ENCODE data around the gene LDB2.
A peak's percentile ranks its signal among the peaks of the same experiment; 100 is the strongest.

The LDB2 gene

GRCh38 chr4:16852228-16852627 lies 46.2 kb downstream of the LDB2 start:
- H3K36me3 ChIP-seq (replicated peaks) = no peaks in the 10 kb centered on the region
- no peak for DNase-seq (ENCODE audit: low spot score in 2 of 2)
- no peaks in the 10 kb centered on the region for H3K27me3 ChIP-seq (ENCODE audit: low read depth)
- no peaks in the 10 kb centered on the region for H3K9me3 ChIP-seq
- H3K4me1 ChIP-seq = peaks cover under 1% of the 10 kb centered on the region; the same call in 1 of the 2 replicates
- no peak overlapping the region for H3K4me3 ChIP-seq
- in situ Hi-C loops (cut with MboI; ENCODE audit: low sequenced_read_pairs) = no loop called here

- no peaks in the 10 kb centered on the region for H3K9me3 ChIP-seq
- in situ Hi-C loops (cut with MboI; ENCODE audit: low sequenced_read_pairs) = no loop called here
- H3K4me1 ChIP-seq = peaks cover 34% of the 10 kb centered on the region
- H3K36me3 ChIP-seq (replicated peaks) = no peaks in the 10 kb centered on the region
- peak; percentile 32 to 91 for DNase-seq (ENCODE audit: low spot score in 2 of 2)
- no peaks in the 10 kb centered on the region for H3K27me3 ChIP-seq (ENCODE audit: low read depth)
- H3K4me3 ChIP-seq = no peak overlapping the region
These were observed 51.8 kb downstream of the LDB2 start for GRCh38 chr4:16846540-16847117.

GRCh38 chr4:16844816-16845586 lies 53.4 kb downstream of the LDB2 start:
- Histone ChIP-seq H3K4me1 (peaks cover 34% of the 10 kb centered on the region), H3K27me3 (ENCODE audit: low read depth) (no peaks in the 10 kb centered on the region), H3K4me3 (no peak overlapping the region), H3K9me3 (no peaks in the 10 kb centered on the region), H3K36me3 (replicated peaks) (no peaks in the 10 kb centered on the region)
- DNase-seq (ENCODE audit: low spot score in 2 of 2) = peak; percentile 20 to 34
- in situ Hi-C loops (cut with MboI; ENCODE audit: low sequenced_read_pairs) = no loop called here

- DNase-seq (ENCODE audit: low spot score in 2 of 2) = peak; percentile 11 to 15
- H3K9me3 ChIP-seq = no peaks in the 10 kb centered on the region
- H3K27me3 ChIP-seq (ENCODE audit: low read depth) = no peaks in the 10 kb centered on the region
- H3K36me3 ChIP-seq (replicated peaks) = no peaks in the 10 kb centered on the region
- in situ Hi-C loops (cut with MboI; ENCODE audit: low sequenced_read_pairs) = no loop called here
- H3K4me3 ChIP-seq = no peak overlapping the region
- H3K4me1 ChIP-seq = peaks cover 34% of the 10 kb centered on the region
These were observed 54.5 kb downstream of the LDB2 start for GRCh38 chr4:16843831-16844508.

GRCh38 chr4:16838226-16838875 lies 60.1 kb downstream of the LDB2 start:
- Histone ChIP-seq H3K4me3 (no peak overlapping the region), H3K9me3 (no peaks in the 10 kb centered on the region), H3K4me1 (peaks cover 3% of the 10 kb centered on the region; the same call in 1 of the 2 replicates), H3K27me3 (ENCODE audit: low read depth) (no peaks in the 10 kb centered on the region), H3K36me3 (replicated peaks) (no peaks in the 10 kb centered on the region)
- in situ Hi-C loops (cut with MboI; ENCODE audit: low sequenced_read_pairs) = no loop called here
- no peak for DNase-seq (ENCODE audit: low spot score in 2 of 2)

- Histone ChIP-seq H3K36me3 (replicated peaks) (no peaks in the 10 kb centered on the region), H3K4me3 (no peak overlapping the region), H3K4me1 (peaks cover 2% of the 10 kb centered on the region; the same call in 1 of the 2 replicates), H3K9me3 (no peaks in the 10 kb centered on the region), H3K27me3 (ENCODE audit: low read depth) (no peaks in the 10 kb centered on the region)
- no peak for DNase-seq (ENCODE audit: low spot score in 2 of 2)
- in situ Hi-C loops (cut with MboI; ENCODE audit: low sequenced_read_pairs) = no loop called here
These were observed 61.0 kb downstream of the LDB2 start for GRCh38 chr4:16837475-16837874.

- Histone ChIP-seq H3K27me3 (ENCODE audit: low read depth) (no peaks in the 10 kb centered on the region), H3K4me3 (no peak overlapping the region), H3K36me3 (replicated peaks) (no peaks in the 10 kb centered on the region), H3K9me3 (no peaks in the 10 kb centered on the region), H3K4me1 (no peaks in the 10 kb centered on the region)
- in situ Hi-C loops (cut with MboI; ENCODE audit: low sequenced_read_pairs) = no loop called here
- no peak for DNase-seq (ENCODE audit: low spot score in 2 of 2)
These were observed 62.1 kb downstream of the LDB2 start for GRCh38 chr4:16836324-16836723.

GRCh38 chr4:16835597-16836247 lies 62.7 kb downstream of the LDB2 start:
- no peaks in the 10 kb centered on the region for H3K4me1 ChIP-seq
- no peak for DNase-seq (ENCODE audit: low spot score in 2 of 2)
- no peaks in the 10 kb centered on the region for H3K36me3 ChIP-seq (replicated peaks)
- H3K27me3 ChIP-seq (ENCODE audit: low read depth) = no peaks in the 10 kb centered on the region
- no peaks in the 10 kb centered on the region for H3K9me3 ChIP-seq
- in situ Hi-C loops (cut with MboI; ENCODE audit: low sequenced_read_pairs) = no loop called here
- no peak overlapping the region for H3K4me3 ChIP-seq

GRCh38 chr4:16834814-16835213 lies 63.6 kb downstream of the LDB2 start:
- Histone ChIP-seq H3K9me3 (no peaks in the 10 kb centered on the region), H3K4me3 (no peak overlapping the region), H3K36me3 (replicated peaks) (no peaks in the 10 kb centered on the region), H3K4me1 (no peaks in the 10 kb centered on the region), H3K27me3 (ENCODE audit: low read depth) (no peaks in the 10 kb centered on the region)
- DNase-seq (ENCODE audit: low spot score in 2 of 2) = no peak
- in situ Hi-C loops (cut with MboI; ENCODE audit: low sequenced_read_pairs) = no loop called here

- in situ Hi-C loops (cut with MboI; ENCODE audit: low sequenced_read_pairs) = no loop called here
- Histone ChIP-seq H3K9me3 (no peaks in the 10 kb centered on the region), H3K36me3 (replicated peaks) (no peaks in the 10 kb centered on the region), H3K4me3 (no peak overlapping the region), H3K4me1 (no peaks in the 10 kb centered on the region), H3K27me3 (ENCODE audit: low read depth) (no peaks in the 10 kb centered on the region)
- no peak for DNase-seq (ENCODE audit: low spot score in 2 of 2)
These were observed 64.7 kb downstream of the LDB2 start for GRCh38 chr4:16833722-16834121.

- DNase-seq (ENCODE audit: low spot score in 2 of 2) = no peak
- H3K27me3 ChIP-seq (ENCODE audit: low read depth) = no peaks in the 10 kb centered on the region
- peaks cover 25% of the 10 kb centered on the region for H3K4me1 ChIP-seq
- H3K36me3 ChIP-seq (replicated peaks) = no peaks in the 10 kb centered on the region
- in situ Hi-C loops (cut with MboI; ENCODE audit: low sequenced_read_pairs) = no loop called here
- no peak overlapping the region for H3K4me3 ChIP-seq
- H3K9me3 ChIP-seq = no peaks in the 10 kb centered on the region
These were observed 68.4 kb downstream of the LDB2 start for GRCh38 chr4:16830081-16830480.

GRCh38 chr4:16827794-16828724 lies 70.4 kb downstream of the LDB2 start:
- Histone ChIP-seq H3K9me3 (no peaks in the 10 kb centered on the region), H3K27me3 (ENCODE audit: low read depth) (no peaks in the 10 kb centered on the region), H3K4me3 (no peak overlapping the region), H3K36me3 (replicated peaks) (no peaks in the 10 kb centered on the region), H3K4me1 (peaks cover 27% of the 10 kb centered on the region)
- in situ Hi-C loops (cut with MboI; ENCODE audit: low sequenced_read_pairs) = no loop called here
- DNase-seq (ENCODE audit: low spot score in 2 of 2) = no peak

GRCh38 chr4:16827045-16827444 lies 71.4 kb downstream of the LDB2 start:
- in situ Hi-C loops (cut with MboI; ENCODE audit: low sequenced_read_pairs) = no loop called here
- Histone ChIP-seq H3K9me3 (no peaks in the 10 kb centered on the region), H3K4me1 (peaks cover 27% of the 10 kb centered on the region), H3K4me3 (no peak overlapping the region), H3K36me3 (replicated peaks) (no peaks in the 10 kb centered on the region), H3K27me3 (ENCODE audit: low read depth) (no peaks in the 10 kb centered on the region)
- DNase-seq (ENCODE audit: low spot score in 2 of 2) = peak in 1 of 2 experiments; percentile 46

Measured in HAP-1 (cell line).